ENCODE results near the gene SNRPA1.

Gene SNRPA1

GRCh38 chr15:101318839-101319238 lies 23.8 kb upstream of the SNRPA1 start:
- no peak for DNase-seq (ENCODE audit: low spot score)

GRCh38 chr15:101318147-101318819 lies 23.2 kb upstream of the SNRPA1 start:
- DNase-seq (ENCODE audit: low spot score), result no peak

- no peak for DNase-seq (ENCODE audit: low spot score)
Observed at GRCh38 chr15:101317336-101317872, 22.4 kb upstream of the SNRPA1 start.

- DNase-seq (ENCODE audit: low spot score), result no peak
Observed at GRCh38 chr15:101316529-101316928, 21.5 kb upstream of the SNRPA1 start.

GRCh38 chr15:101315736-101316135 lies 20.7 kb upstream of the SNRPA1 start:
- DNase-seq (ENCODE audit: low spot score), result no peak

- DNase-seq (ENCODE audit: low spot score), result no peak
Observed at GRCh38 chr15:101314336-101315125, 19.5 kb upstream of the SNRPA1 start.

GRCh38 chr15:101313041-101313761 lies 18.2 kb upstream of the SNRPA1 start:
- DNase-seq (ENCODE audit: low spot score), result no peak

- DNase-seq (ENCODE audit: low spot score), result no peak
Observed at GRCh38 chr15:101310508-101310907, 15.5 kb upstream of the SNRPA1 start.

- no peak for DNase-seq (ENCODE audit: low spot score)
Observed at GRCh38 chr15:101310161-101310480, 15.1 kb upstream of the SNRPA1 start.

GRCh38 chr15:101309436-101310160 lies 14.6 kb upstream of the SNRPA1 start:
- DNase-seq (ENCODE audit: low spot score), result no peak

GRCh38 chr15:101308604-101309435 lies 13.8 kb upstream of the SNRPA1 start:
- no peak for DNase-seq (ENCODE audit: low spot score)

- DNase-seq (ENCODE audit: low spot score), result no peak
Observed at GRCh38 chr15:101307897-101308603, 13.0 kb upstream of the SNRPA1 start.

- no peak for DNase-seq (ENCODE audit: low spot score)
Observed at GRCh38 chr15:101307048-101307896, 12.2 kb upstream of the SNRPA1 start.

GRCh38 chr15:101306341-101307047 lies 11.4 kb upstream of the SNRPA1 start:
- no peak for DNase-seq (ENCODE audit: low spot score)

GRCh38 chr15:101305820-101306255 lies 10.8 kb upstream of the SNRPA1 start:
- DNase-seq (ENCODE audit: low spot score), result no peak

GRCh38 chr15:101303408-101303807 lies 8.4 kb upstream of the SNRPA1 start:
- DNase-seq (ENCODE audit: low spot score), result no peak

- no peak for DNase-seq (ENCODE audit: low spot score)
Observed at GRCh38 chr15:101296418-101297405, 1.7 kb upstream of the SNRPA1 start.

Data from AG08396 (cell line).